ENCODE data around the gene GATAD1.
"Not testable (repeated sequence)": the region's sequence is repeated elsewhere in the genome, so short reads cannot be mapped to it uniquely, and the experiment has no call there.

The GATAD1 gene

GRCh38 chr7:92423710-92424131 lies 23.6 kb upstream of the GATAD1 start:
- Mint-ChIP-seq H3K27me3 (peaks cover 34% of the 10 kb centered on the region), H3K4me3 (no peak overlapping the region), H3K27ac (no peak overlapping the region)

GRCh38 chr7:92425311-92425947 lies 21.9 kb upstream of the GATAD1 start:
- no peak for DNase-seq
- Mint-ChIP-seq H3K27me3 (peaks cover 34% of the 10 kb centered on the region), H3K36me3 (ENCODE audit: low read depth) (no peaks in the 10 kb centered on the region), H3K4me1 (ENCODE audit: low read depth) (peaks cover 15% of the 10 kb centered on the region), H3K9me3 (no peaks in the 10 kb centered on the region), H3K4me3 (peak overlapping the region; percentile 79), H3K27ac (no peak overlapping the region)

More at GRCh38 chr7:92423710-92424131, 23.6 kb upstream of the GATAD1 start:
- no peaks in the 10 kb centered on the region for H3K9me3 Mint-ChIP-seq
- DNase-seq: no peak
- peaks cover 15% of the 10 kb centered on the region for H3K4me1 Mint-ChIP-seq (ENCODE audit: low read depth)
- no peaks in the 10 kb centered on the region for H3K36me3 Mint-ChIP-seq (ENCODE audit: low read depth)

- peaks cover 31% of the 10 kb centered on the region for H3K27me3 Mint-ChIP-seq
- H3K27ac Mint-ChIP-seq: no peak overlapping the region
- H3K4me1 Mint-ChIP-seq (ENCODE audit: low read depth): peaks cover 15% of the 10 kb centered on the region
- H3K4me3 Mint-ChIP-seq: no peak overlapping the region
- H3K9me3 Mint-ChIP-seq: no peaks in the 10 kb centered on the region
- DNase-seq: no peak
- no peaks in the 10 kb centered on the region for H3K36me3 Mint-ChIP-seq (ENCODE audit: low read depth)
Observed at GRCh38 chr7:92427193-92427592, 20.1 kb upstream of the GATAD1 start.

- Mint-ChIP-seq H3K27me3 (peaks cover under 1% of the 10 kb centered on the region), H3K36me3 (ENCODE audit: low read depth) (no peaks in the 10 kb centered on the region), H3K4me3 (no peak overlapping the region), H3K9me3 (no peaks in the 10 kb centered on the region), H3K27ac (no peak overlapping the region), H3K4me1 (ENCODE audit: low read depth) (no peaks in the 10 kb centered on the region)
- no peak for DNase-seq
Observed at GRCh38 chr7:92432299-92432946, 14.9 kb upstream of the GATAD1 start.

- H3K36me3 Mint-ChIP-seq (ENCODE audit: low read depth): no peaks in the 10 kb centered on the region
- DNase-seq: no peak
- no peaks in the 10 kb centered on the region for H3K9me3 Mint-ChIP-seq
- no peak overlapping the region for H3K4me3 Mint-ChIP-seq
- H3K4me1 Mint-ChIP-seq (ENCODE audit: low read depth): no peaks in the 10 kb centered on the region
- H3K27me3 Mint-ChIP-seq: no peaks in the 10 kb centered on the region
- H3K27ac Mint-ChIP-seq: no peak overlapping the region
Observed at GRCh38 chr7:92433019-92433418, 14.3 kb upstream of the GATAD1 start.

- no peaks in the 10 kb centered on the region for H3K36me3 Mint-ChIP-seq (ENCODE audit: low read depth)
- no peaks in the 10 kb centered on the region for H3K27me3 Mint-ChIP-seq
- no peaks in the 10 kb centered on the region for H3K4me1 Mint-ChIP-seq (ENCODE audit: low read depth)
- no peaks in the 10 kb centered on the region for H3K9me3 Mint-ChIP-seq
- no peak for DNase-seq
- no peak overlapping the region for H3K4me3 Mint-ChIP-seq
- H3K27ac Mint-ChIP-seq: no peak overlapping the region
Observed at GRCh38 chr7:92435542-92435941, 11.7 kb upstream of the GATAD1 start.

GRCh38 chr7:92436612-92437445 lies 10.5 kb upstream of the GATAD1 start:
- Mint-ChIP-seq H3K4me1 (ENCODE audit: low read depth) (no peaks in the 10 kb centered on the region), H3K4me3 (no peak overlapping the region), H3K9me3 (no peaks in the 10 kb centered on the region), H3K27me3 (no peaks in the 10 kb centered on the region), H3K36me3 (ENCODE audit: low read depth) (no peaks in the 10 kb centered on the region), H3K27ac (no peak overlapping the region)
- DNase-seq: no peak

GRCh38 chr7:92437956-92438491 lies 9.3 kb upstream of the GATAD1 start:
- Mint-ChIP-seq H3K27ac (no peak overlapping the region), H3K9me3 (no peaks in the 10 kb centered on the region), H3K4me1 (ENCODE audit: low read depth) (no peaks in the 10 kb centered on the region), H3K4me3 (no peak overlapping the region), H3K27me3 (no peaks in the 10 kb centered on the region), H3K36me3 (ENCODE audit: low read depth) (no peaks in the 10 kb centered on the region)
- no peak for DNase-seq

GRCh38 chr7:92442720-92443119 lies 4.6 kb upstream of the GATAD1 start:
- not testable (repeated sequence) for H3K27ac Mint-ChIP-seq
- peaks cover 13% of the 10 kb centered on the region for H3K4me1 Mint-ChIP-seq (ENCODE audit: low read depth)

GRCh38 chr7:92446869-92447344 lies 375 bp upstream of the GATAD1 start:
- peaks cover 35% of the 10 kb centered on the region for H3K36me3 Mint-ChIP-seq (ENCODE audit: low read depth)
- H3K4me1 Mint-ChIP-seq (ENCODE audit: low read depth): peaks cover 25% of the 10 kb centered on the region
- DNase-seq: no peak
- H3K27me3 Mint-ChIP-seq: no peaks in the 10 kb centered on the region
- H3K9me3 Mint-ChIP-seq: no peaks in the 10 kb centered on the region
- H3K27ac Mint-ChIP-seq: peak overlapping the region; percentile 92
- peak overlapping the region; percentile 78 for H3K4me3 Mint-ChIP-seq

More at GRCh38 chr7:92442720-92443119, 4.6 kb upstream of the GATAD1 start:
- not testable (repeated sequence) for H3K27me3 Mint-ChIP-seq; H3K36me3 Mint-ChIP-seq (ENCODE audit: low read depth); DNase-seq; H3K4me3 Mint-ChIP-seq; H3K9me3 Mint-ChIP-seq

- Mint-ChIP-seq H3K9me3 (no peaks in the 10 kb centered on the region), H3K27ac (peak overlapping the region; percentile 93), H3K4me1 (ENCODE audit: low read depth) (peaks cover 25% of the 10 kb centered on the region), H3K36me3 (ENCODE audit: low read depth) (peaks cover 46% of the 10 kb centered on the region), H3K4me3 (peak overlapping the region; percentile 78), H3K27me3 (no peaks in the 10 kb centered on the region)
- DNase-seq: peak; percentile 65
Observed at GRCh38 chr7:92448205-92448747, 994 bp downstream of the GATAD1 start.

GRCh38 chr7:92451645-92452044 lies 4.4 kb downstream of the GATAD1 start:
- Mint-ChIP-seq H3K36me3 (ENCODE audit: low read depth) (peaks cover 79% of the 10 kb centered on the region), H3K27me3 (no peaks in the 10 kb centered on the region), H3K9me3 (no peaks in the 10 kb centered on the region), H3K4me1 (ENCODE audit: low read depth) (peaks cover 17% of the 10 kb centered on the region), H3K27ac (no peak overlapping the region), H3K4me3 (no peak overlapping the region)
- DNase-seq: no peak

GRCh38 chr7:92456236-92456635 lies 9.0 kb downstream of the GATAD1 start:
- no peak for DNase-seq
- Mint-ChIP-seq H3K9me3 (no peaks in the 10 kb centered on the region), H3K27me3 (no peaks in the 10 kb centered on the region), H3K36me3 (ENCODE audit: low read depth) (peaks cover 60% of the 10 kb centered on the region), H3K4me3 (no peak overlapping the region), H3K27ac (no peak overlapping the region), H3K4me1 (ENCODE audit: low read depth) (no peaks in the 10 kb centered on the region)

- DNase-seq: no peak
- Mint-ChIP-seq H3K4me1 (ENCODE audit: low read depth) (peaks cover 2% of the 10 kb centered on the region), H3K27ac (no peak overlapping the region), H3K27me3 (no peaks in the 10 kb centered on the region), H3K9me3 (no peaks in the 10 kb centered on the region), H3K36me3 (ENCODE audit: low read depth) (peaks cover 28% of the 10 kb centered on the region), H3K4me3 (no peak overlapping the region)
Observed at GRCh38 chr7:92460109-92460508, 12.8 kb downstream of the GATAD1 start.
